Sciatic nerve (tissue), 2 donors: ENCODE results near the gene GCC1. TPM values are rescaled to one million over a fixed set of nuclear protein-coding genes. Genes with fewer than 3 reads are reported as not detected.

Source experiments
- ATAC-seq: fragments of 200-7000 bp; cut with Tn5 transposase; one replicate; pipeline ENCODE4 v1.9.1; 2020; ENCODE audit warnings: mild to moderate bottlenecking, moderate library complexity
- DNase-seq: peaks from one replicate; pipeline ENCODE4 v3.0.0-alpha.2; 2020; ENCODE audit warnings: low spot score
- intact Hi-C: fragments of 100-400 bp; cut with DNase I; formaldehyde crosslinking; loops from one replicate; pipeline ENCODE4 v1.14.2; 2022
- total RNA-seq: library from RNA; stranded (reverse); fragmentation: NEBNext Ultra II Directional; extraction: Animal tissue kit (Norgen Biotek cat#: 25700); gene quantifications from one replicate; pipeline ENCODE4 v1.2.1, GENCODE V29; 2021
- donor health status: DM: no; HTN: no; CAD: no.
- donor health status: DM: no; HTN: no; CAD: no.

GCC1 gene
- 14.4 TPM for total RNA-seq

- DNase-seq (peak; percentile 97), ATAC-seq (peak; percentile 94)
- intact Hi-C loops, result no loop called here
Observed at GRCh38 chr7:127585044-127585953, at the start of gene GCC1. TSS of gene GCC1 (minus strand) at chr7:127585596. CDS start at chr7:127585182, 414 bp downstream.

- ATAC-seq (no peak), DNase-seq (no peak)
- intact Hi-C loops, result no loop called here
Observed at GRCh38 chr7:127632276-127632910, 47.0 kb upstream of the GCC1 start.

- intact Hi-C loops, result no loop called here
- ATAC-seq, result no peak
- DNase-seq, result no peak
Observed at GRCh38 chr7:127629268-127629854, 44.0 kb upstream of the GCC1 start.

GRCh38 chr7:127628445-127628844, 43.0 kb upstream of the GCC1 start:
- no peak for DNase-seq
- intact Hi-C loops, result no loop called here
- ATAC-seq, result no peak

- ATAC-seq, result no peak
- DNase-seq, result no peak
- intact Hi-C loops, result no loop called here
Observed at GRCh38 chr7:127625331-127625730, 39.9 kb upstream of the GCC1 start.

- intact Hi-C loops, result no loop called here
- no peak for ATAC-seq
- DNase-seq, result no peak
Observed at GRCh38 chr7:127620406-127621233, 35.2 kb upstream of the GCC1 start.

- ATAC-seq (no peak), DNase-seq (no peak)
- intact Hi-C loops, result no loop called here
Observed at GRCh38 chr7:127619681-127620405, 34.4 kb upstream of the GCC1 start.

- no peak for DNase-seq
- ATAC-seq, result no peak
- intact Hi-C loops, result no loop called here
Observed at GRCh38 chr7:127618775-127619174, 33.4 kb upstream of the GCC1 start.

GRCh38 chr7:127618042-127618441, 32.6 kb upstream of the GCC1 start, which contains the start of gene PAX4:
TSS of gene PAX4 (minus strand) at chr7:127618142. CDS start at chr7:127615928, 2,214 bp downstream.
- intact Hi-C loops, result no loop called here
- no peak for DNase-seq
- ATAC-seq, result no peak

- intact Hi-C loops, result no loop called here
- ATAC-seq, result no peak
- no peak for DNase-seq
Observed at GRCh38 chr7:127616724-127617123, 31.3 kb upstream of the GCC1 start.

- ATAC-seq (no peak), DNase-seq (no peak)
- intact Hi-C loops, result no loop called here
Observed at GRCh38 chr7:127612263-127612662, 26.9 kb upstream of the GCC1 start.

GRCh38 chr7:127609297-127609696, 23.9 kb upstream of the GCC1 start:
- ATAC-seq (no peak), DNase-seq (no peak)
- intact Hi-C loops, result no loop called here

- ATAC-seq (no peak), DNase-seq (no peak)
- intact Hi-C loops, result no loop called here
Observed at GRCh38 chr7:127608446-127608845, 23.1 kb upstream of the GCC1 start.

GRCh38 chr7:127600885-127601284, 15.5 kb upstream of the GCC1 start:
- intact Hi-C loops, result no loop called here
- no peak for DNase-seq
- ATAC-seq, result no peak

- ATAC-seq (no peak), DNase-seq (no peak)
- intact Hi-C loops, result no loop called here
Observed at GRCh38 chr7:127598318-127598717, 12.9 kb upstream of the GCC1 start.

GRCh38 chr7:127595737-127596136, 10.3 kb upstream of the GCC1 start:
- intact Hi-C loops, result no loop called here
- ATAC-seq, result no peak
- no peak for DNase-seq

GRCh38 chr7:127594490-127594889, 9.1 kb upstream of the GCC1 start:
- intact Hi-C loops, result no loop called here
- DNase-seq, result no peak
- ATAC-seq, result peak; percentile 25

- ATAC-seq, result no peak
- DNase-seq, result no peak
- intact Hi-C loops, result no loop called here
Observed at GRCh38 chr7:127592550-127592949, 7.2 kb upstream of the GCC1 start.

- ATAC-seq (no peak), DNase-seq (no peak)
- intact Hi-C loops, result no loop called here
Observed at GRCh38 chr7:127591591-127591990, 6.2 kb upstream of the GCC1 start.
